ENCODE measurements around the gene SLC4A3.
A peak's percentile ranks its signal among the peaks of the same experiment; 100 is the strongest.

Gene SLC4A3

GRCh38 chr2:219627103-219628100, at the start of gene SLC4A3:
Gene SLC4A3, plus strand, starts transcription at chr2:219627630. Its CDS starts 363 bp downstream, at chr2:219627993.
- DNase-seq: no peak

- DNase-seq: no peak
Observed at GRCh38 chr2:219578811-219579613, 48.4 kb upstream of the SLC4A3 start.

GRCh38 chr2:219581346-219581745, 46.1 kb upstream of the SLC4A3 start:
- DNase-seq: no peak

- DNase-seq: no peak
Observed at GRCh38 chr2:219591091-219591490, 36.3 kb upstream of the SLC4A3 start.

GRCh38 chr2:219592736-219593135, 34.7 kb upstream of the SLC4A3 start:
- no peak for DNase-seq

GRCh38 chr2:219593154-219593553, 34.3 kb upstream of the SLC4A3 start:
- no peak for DNase-seq

- DNase-seq: no peak
Observed at GRCh38 chr2:219595256-219595655, 32.2 kb upstream of the SLC4A3 start.

GRCh38 chr2:219596954-219597551, 30.4 kb upstream of the SLC4A3 start:
- DNase-seq: no peak

GRCh38 chr2:219597552-219598307, 29.7 kb upstream of the SLC4A3 start, which contains the start of gene STK11IP:
Gene STK11IP, plus strand, starts transcription at chr2:219597857. Its CDS starts 263 bp downstream, at chr2:219598120.
- DNase-seq: peak; percentile 87

- no peak for DNase-seq
Observed at GRCh38 chr2:219598308-219599078, 28.9 kb upstream of the SLC4A3 start.

GRCh38 chr2:219603771-219604170, 23.7 kb upstream of the SLC4A3 start:
- DNase-seq: no peak

- no peak for DNase-seq
Observed at GRCh38 chr2:219605607-219605954, 21.8 kb upstream of the SLC4A3 start.

GRCh38 chr2:219607931-219608330, 19.5 kb upstream of the SLC4A3 start:
- DNase-seq: no peak

- no peak for DNase-seq
Observed at GRCh38 chr2:219608399-219608964, 18.9 kb upstream of the SLC4A3 start.

GRCh38 chr2:219609149-219609750, 18.2 kb upstream of the SLC4A3 start:
- no peak for DNase-seq

GRCh38 chr2:219611306-219611705, 16.1 kb upstream of the SLC4A3 start:
- DNase-seq: no peak

- DNase-seq: no peak
Observed at GRCh38 chr2:219611866-219612576, 15.4 kb upstream of the SLC4A3 start.

GRCh38 chr2:219612577-219613286, 14.7 kb upstream of the SLC4A3 start:
- DNase-seq: peak; percentile 42

GRCh38 chr2:219613461-219614070, 13.9 kb upstream of the SLC4A3 start:
- DNase-seq: no peak

All from CD4-positive, alpha-beta T cell treated with Interferon gamma for 1 hour (primary cell).